Measurements from ENCODE around the gene SPATA31C1.

- TF ChIP-seq SMC3 (IDR thresholded peaks at IDR 0.05; ENCODE audit: low read length) (no peak), FOXA1 (IDR thresholded peaks at IDR 0.05) (no peak), FOXA1 (CRISPR knock-in tag; IDR thresholded peaks at IDR 0.05) (no peak), MAX (IDR thresholded peaks at IDR 0.05) (no peak), CTCF (CRISPR knock-in tag; IDR thresholded peaks at IDR 0.05) (no peak), FOXK1 (CRISPR knock-in tag; IDR thresholded peaks at IDR 0.05; ENCODE audit: borderline replicate concordance, low read depth) (no peak)
These were observed 46.0 kb downstream of the SPATA31C1 start for GRCh38 chr9:87963770-87964169.
